Measurements from ENCODE around the gene CACNB4. TPM values are rescaled to one million over a fixed set of nuclear protein-coding genes. Genes with fewer than 3 reads are reported as not detected.

Gene CACNB4
- total RNA-seq, 2 experiments from 2014 or later: 0.14 to 0.20 TPM

DNA sequence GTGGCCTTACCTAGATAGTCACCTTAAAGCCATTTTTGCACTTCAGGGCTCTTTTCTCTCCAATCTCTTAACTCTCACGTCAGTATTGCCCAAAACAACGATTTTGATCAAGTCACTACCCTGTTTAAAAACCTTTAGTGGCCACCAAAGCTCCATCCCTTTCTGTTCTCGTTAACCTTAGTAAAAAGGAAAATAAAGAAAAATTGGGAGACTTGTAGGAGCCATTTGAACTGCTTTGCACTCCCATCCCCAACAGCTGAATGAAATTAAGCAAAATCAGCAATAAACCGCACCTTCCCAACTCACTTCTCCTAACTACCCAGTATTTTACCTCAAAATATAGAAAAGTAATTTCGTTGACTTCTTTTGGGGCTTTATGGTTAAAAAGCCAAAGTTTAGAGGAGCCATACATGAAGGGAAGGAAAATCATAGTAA lies 269.9 kb downstream of the CACNB4 start:
- Mint-ChIP-seq H3K4me1 (ENCODE audit: low read depth) (peaks cover 44% of the 10 kb centered on the region), H3K27ac (peak overlapping the region; percentile 95)
- CTCF ChIA-PET: interaction anchor here (1.1 to 1.9 kb wide), 2 partner anchors 16 to 18 kb away, joined by 3 to 4 read pairs; no protein-coding TSS in a partner anchor

DNA sequence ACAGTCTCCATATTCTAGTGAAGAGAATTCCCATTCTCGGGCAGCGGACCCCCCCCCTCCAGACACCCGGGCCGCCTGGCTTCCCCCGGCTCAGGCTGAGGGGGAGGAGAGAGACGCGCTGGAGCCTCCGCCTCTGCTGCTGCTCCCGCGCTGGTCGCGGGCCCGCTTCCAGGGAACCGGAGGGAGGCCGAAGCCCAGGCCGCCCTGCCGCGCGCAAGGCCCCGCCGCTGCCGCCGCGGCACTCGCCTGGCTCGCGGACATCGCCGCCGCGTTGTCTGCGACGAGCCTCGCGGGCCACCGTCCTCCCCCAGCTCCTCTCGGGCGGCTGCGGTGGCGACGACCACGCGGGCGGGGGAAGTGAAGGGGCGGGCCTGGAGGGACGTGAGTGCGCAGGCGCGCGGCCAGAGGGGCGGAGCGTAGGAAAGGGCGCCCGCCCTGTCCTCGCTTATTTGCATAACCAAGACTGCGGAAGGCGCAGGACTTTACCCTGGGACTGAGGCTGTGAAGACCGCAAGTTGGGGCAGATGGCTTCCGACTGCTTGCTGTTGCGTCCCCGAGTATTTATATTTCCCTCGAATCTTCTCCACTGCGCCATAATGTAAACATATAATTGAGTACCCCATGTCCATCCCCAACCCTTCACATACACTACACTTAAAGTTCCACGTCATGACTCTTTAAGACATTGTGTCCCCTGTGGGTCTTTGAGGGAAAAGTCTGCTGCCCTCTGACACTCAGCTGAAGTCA lies 270.5 kb downstream of the CACNB4 start, which contains the start of gene ARL5A:
Gene ARL5A, minus strand, starts transcription at position 279 of the 747 bp plus-strand sequence. Its CDS starts 245 bp downstream, at position 34.
- H3K36me3 Mint-ChIP-seq (ENCODE audit: low read depth): peaks cover 19% of the 10 kb centered on the region
- intact Hi-C loops (cut with DNase I, micrococcal nuclease): loop anchor here in 1 of 2 experiments (5.0 to 10.0 kb wide), 6 partner anchors 191 to 889 kb away; partner anchors contain the start of genes ARL6IP6, PRPF40A, RBM43 and STAM2
- peak; percentile 94 for ATAC-seq (ENCODE audit: poor library complexity)

More for the DNA sequence above, 269.9 kb downstream of the CACNB4 start:
- Histone ChIP-seq H3K27me3 (ENCODE audit: control insufficient read depth in 1 of 2, insufficient read depth in 2 of 2, low read length in 2 of 2) (no peaks in the 10 kb centered on the region), H3K9me3 (ENCODE audit: control insufficient read depth in 1 of 2, insufficient read depth in 1 of 2, low read length in 2 of 2) (no peaks in the 10 kb centered on the region), H3K4me3 (ENCODE audit: low read length) (peak overlapping the region; percentile 65), H3K4me1 (ENCODE audit: insufficient read depth, low read length) (peaks cover 13% of the 10 kb centered on the region), H3K27ac (ENCODE audit: low read depth in 1 of 2, low read length in 2 of 2) (peak overlapping the region in 1 of 2 donors; percentile 52), H3K36me3 (ENCODE audit: insufficient read depth, low read length) (no peaks in the 10 kb centered on the region)
- Mint-ChIP-seq H3K4me3 (peak overlapping the region; percentile 93), H3K27me3 (no peaks in the 10 kb centered on the region), H3K9me3 (no peaks in the 10 kb centered on the region), H3K36me3 (ENCODE audit: low read depth) (peaks cover 19% of the 10 kb centered on the region)
- ATAC-seq (ENCODE audit: poor library complexity) (no peak), DNase-seq (no peak)
- intact Hi-C loops (cut with DNase I, micrococcal nuclease): loop anchor here in 1 of 2 experiments (5.0 to 10.0 kb wide), 6 partner anchors 192 to 888 kb away; partner anchors contain the start of genes ARL6IP6, PRPF40A, RBM43 and STAM2
- POLR2A ChIA-PET: interaction anchor here (1.0 to 3.1 kb wide), 5 partner anchors 12 to 888 kb away, joined by 3 to 16 read pairs (median 5); partner anchors contain the start of genes NMI, PRPF40A and STAM2
- TF ChIP-seq, protein P1, sequence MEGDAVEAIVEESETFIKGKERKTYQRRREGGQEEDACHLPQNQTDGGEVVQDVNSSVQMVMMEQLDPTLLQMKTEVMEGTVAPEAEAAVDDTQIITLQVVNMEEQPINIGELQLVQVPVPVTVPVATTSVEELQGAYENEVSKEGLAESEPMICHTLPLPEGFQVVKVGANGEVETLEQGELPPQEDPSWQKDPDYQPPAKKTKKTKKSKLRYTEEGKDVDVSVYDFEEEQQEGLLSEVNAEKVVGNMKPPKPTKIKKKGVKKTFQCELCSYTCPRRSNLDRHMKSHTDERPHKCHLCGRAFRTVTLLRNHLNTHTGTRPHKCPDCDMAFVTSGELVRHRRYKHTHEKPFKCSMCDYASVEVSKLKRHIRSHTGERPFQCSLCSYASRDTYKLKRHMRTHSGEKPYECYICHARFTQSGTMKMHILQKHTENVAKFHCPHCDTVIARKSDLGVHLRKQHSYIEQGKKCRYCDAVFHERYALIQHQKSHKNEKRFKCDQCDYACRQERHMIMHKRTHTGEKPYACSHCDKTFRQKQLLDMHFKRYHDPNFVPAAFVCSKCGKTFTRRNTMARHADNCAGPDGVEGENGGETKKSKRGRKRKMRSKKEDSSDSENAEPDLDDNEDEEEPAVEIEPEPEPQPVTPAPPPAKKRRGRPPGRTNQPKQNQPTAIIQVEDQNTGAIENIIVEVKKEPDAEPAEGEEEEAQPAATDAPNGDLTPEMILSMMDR (IDR thresholded peaks at IDR 0.05): no peak

More for the DNA sequence above, 270.5 kb downstream of the CACNB4 start, which contains the start of gene ARL5A:
- H3K27ac ChIP-seq (ENCODE audit: low read depth in 1 of 2, low read length in 2 of 2): peak within 1 kb of the TSS; percentile 51 to 52
- no peaks in the 10 kb centered on the region for H3K27me3 ChIP-seq (ENCODE audit: control insufficient read depth in 1 of 2, insufficient read depth in 2 of 2, low read length in 2 of 2)
- H3K9me3 ChIP-seq (ENCODE audit: control insufficient read depth in 1 of 2, insufficient read depth in 1 of 2, low read length in 2 of 2): no peaks in the 10 kb centered on the region
- no peaks in the 10 kb centered on the region for H3K36me3 ChIP-seq (ENCODE audit: insufficient read depth, low read length)
- H3K4me3 ChIP-seq (ENCODE audit: low read length): peak within 1 kb of the TSS; percentile 91
- Mint-ChIP-seq H3K4me3 (peak within 1 kb of the TSS; percentile 93), H3K27ac (peak within 1 kb of the TSS; percentile 95), H3K9me3 (no peaks in the 10 kb centered on the region), H3K27me3 (no peaks in the 10 kb centered on the region), H3K4me1 (ENCODE audit: low read depth) (peaks cover 50% of the 10 kb centered on the region)
- TF ChIP-seq, protein P1 (IDR thresholded peaks at IDR 0.05): no peak
- H3K4me1 ChIP-seq (ENCODE audit: insufficient read depth, low read length): peaks cover 18% of the 10 kb centered on the region
- POLR2A ChIA-PET: interaction anchor here (0.6 to 3.1 kb wide), 7 partner anchors 9 to 889 kb away, joined by 3 to 16 read pairs (median 5); partner anchors contain the start of genes NMI, PRPF40A and STAM2
- peak; percentile 89 to 98 (median 95) for DNase-seq
- CTCF ChIA-PET: interaction anchor here (0.7 to 1.9 kb wide), 4 partner anchors 11 to 20 kb away, joined by 3 to 4 read pairs (median 3); no protein-coding TSS in a partner anchor

Data from CD4-positive, alpha-beta T cell (primary cell).